HL-60/S4 treated with retinoic acid at 250 ng/mL for 4 days and 3 days (cell line): Measurements from ENCODE around the gene MC5R.
"Not testable (repeated sequence)": the region's sequence is repeated elsewhere in the genome, so short reads cannot be mapped to it uniquely, and the experiment has no call there.

Experiments used
- in situ Hi-C: fragments of 300-500 bp; cut with MboI; formaldehyde crosslinking; loops from 2 replicates; pipeline ENCODE4 v1.7.0; 2022; ENCODE audit warnings: low sequenced_read_pairs

The MC5R gene

DNA sequence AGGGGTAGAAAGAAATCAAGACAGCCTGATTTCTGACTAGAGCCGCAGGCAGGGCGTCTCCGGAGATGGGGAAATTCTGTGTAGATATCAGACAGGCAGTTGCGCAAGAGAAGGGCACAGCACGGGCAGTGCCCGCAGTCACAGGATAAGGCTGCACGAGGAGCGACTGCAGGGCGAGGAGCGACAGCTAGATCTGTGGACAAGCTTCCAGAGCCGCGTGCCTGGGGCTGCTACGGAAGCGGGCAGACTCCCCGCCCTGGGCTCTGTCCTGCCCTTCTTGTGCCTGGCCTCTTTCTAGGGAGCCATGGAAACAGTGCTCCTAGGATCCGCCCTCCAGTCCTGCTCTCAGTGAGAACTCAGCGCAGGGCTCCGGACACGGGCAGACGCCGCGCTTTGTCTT lies 12.6 kb downstream of the MC5R start:
- in situ Hi-C loops: no loop called here

DNA sequence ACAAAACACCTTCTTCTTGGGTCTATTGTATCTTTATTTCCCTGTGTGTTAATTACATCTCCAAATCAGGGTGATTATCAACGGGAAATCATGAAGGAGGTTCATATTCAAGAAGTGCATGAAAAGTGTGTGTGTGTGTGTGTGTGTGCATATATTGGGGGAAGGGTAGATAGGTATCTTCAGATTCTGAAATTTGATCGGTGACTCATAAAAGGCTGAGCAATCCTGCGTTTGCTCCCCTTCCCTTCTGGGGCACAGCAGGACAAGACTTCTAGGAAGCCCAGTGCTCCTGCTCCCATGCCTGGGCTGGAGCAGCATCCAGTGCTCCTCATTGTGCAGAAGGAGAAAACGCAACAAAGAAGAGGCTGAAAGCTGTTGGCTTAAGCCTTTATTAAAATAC lies 25.8 kb downstream of the MC5R start:
- in situ Hi-C loops: no loop called here

- in situ Hi-C loops: not testable (repeated sequence)
These were observed 38.9 kb downstream of the MC5R start for GRCh38 chr18:13862898-13863297.

- in situ Hi-C loops: no loop called here
These were observed 44.7 kb downstream of the MC5R start for GRCh38 chr18:13868501-13869271.

- in situ Hi-C loops: no loop called here
These were observed 47.8 kb downstream of the MC5R start for GRCh38 chr18:13871701-13872100.

DNA sequence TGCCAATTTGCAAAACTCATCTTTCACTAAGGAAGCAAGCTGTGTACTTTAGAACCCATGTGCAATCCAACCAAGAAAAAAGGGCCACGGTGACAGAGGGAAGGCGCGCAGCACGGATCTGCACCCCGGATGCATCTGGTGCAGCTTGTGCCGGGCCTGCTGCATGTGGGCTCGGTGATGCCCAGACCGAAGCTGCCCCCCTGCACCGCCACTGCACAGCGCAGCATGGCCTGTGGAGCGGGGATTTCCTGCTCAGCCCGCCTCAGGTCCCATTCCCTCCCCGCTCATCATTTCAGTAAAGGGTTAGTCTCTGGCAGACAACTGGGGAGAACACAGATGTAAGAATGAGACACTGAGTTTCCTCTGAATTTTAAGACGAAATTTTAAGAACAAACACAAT lies 48.4 kb downstream of the MC5R start:
- in situ Hi-C loops: no loop called here

DNA sequence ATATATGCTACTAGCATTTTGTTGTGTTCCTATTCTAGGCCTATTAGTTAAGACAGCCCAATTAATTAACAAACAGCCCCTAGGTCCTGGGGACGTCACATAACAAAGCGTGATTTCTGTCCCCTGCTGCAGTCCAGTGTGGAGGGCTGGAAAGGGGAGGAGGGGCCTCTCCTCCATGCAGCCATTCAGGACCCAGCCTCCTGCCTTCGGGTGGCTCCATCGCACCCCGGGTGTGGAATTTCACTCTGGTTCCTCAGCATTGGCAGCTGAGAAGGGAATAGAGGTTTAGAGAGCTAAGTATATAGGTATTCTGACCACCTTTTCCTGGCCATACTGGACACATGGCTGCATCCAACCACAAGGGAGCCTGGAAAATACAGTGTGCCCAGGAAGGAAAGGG lies 49.0 kb downstream of the MC5R start:
- in situ Hi-C loops: no loop called here

DNA sequence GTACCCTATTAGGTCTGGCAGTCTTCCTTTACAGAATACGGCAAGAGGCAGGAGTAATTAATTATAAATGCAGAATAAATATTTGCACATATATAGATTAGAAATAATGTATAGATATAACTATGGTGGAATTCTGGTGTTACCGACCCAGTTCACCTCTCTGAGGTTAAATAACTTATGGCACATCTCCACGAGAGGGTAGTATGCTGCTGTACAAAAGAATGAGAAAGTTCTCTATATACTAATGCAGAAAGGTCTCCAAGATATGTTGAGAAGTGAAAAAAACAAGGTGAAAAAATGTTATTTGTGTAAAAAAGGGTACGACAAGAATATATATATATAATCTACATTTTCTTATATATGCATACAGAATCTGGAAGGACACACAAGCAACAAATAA lies 50.6 kb downstream of the MC5R start:
- in situ Hi-C loops: no loop called here
